Uterus (tissue), 2 donors: ENCODE measurements around the gene MAP4K5.

Source experiments
- CTCF ChIP-seq, 4 experiments: fragments of 200-600 bp in 2 of 4; fragments of 450-650 bp in 2 of 4; sonication (generic) in 2 of 4; IDR thresholded peaks; one replicate each; pipeline ENCODE4 v1.5.1; 2016 to 2019; ENCODE audit warnings: antibody characterized with exemption in 4 of 4, mild to moderate bottlenecking in 2 of 4, moderate library complexity in 1 of 4
- POLR2A ChIP-seq, 2 donors: fragments of 450-650 bp; IDR thresholded peaks; one replicate each; pipeline ENCODE4 v1.6.1; 2016; ENCODE audit warnings: antibody characterized with exemption in 2 of 2, mild to moderate bottlenecking in 1 of 2, moderate library complexity in 1 of 2

GRCh38 chr14:50400461-50400860 lies 131.9 kb downstream of the MAP4K5 start:
- TF ChIP-seq POLR2A (IDR thresholded peaks at IDR 0.05) (no peak), CTCF (IDR thresholded peaks at IDR 0.05) (no peak)
